K562 (cell line): ENCODE measurements around the gene JPH2. TPM values are rescaled to one million over a fixed set of nuclear protein-coding genes. Genes with fewer than 3 reads are reported as not detected.

ENCODE experiments used
- ASH1L ChIP-seq: fragments of 450-650 bp; IDR thresholded peaks from 2 replicates; pipeline ENCODE4 v1.6.1; 2018; ENCODE audit warnings: borderline replicate concordance, mild to moderate bottlenecking, low read depth; ENCODE audit not compliant: partially characterized antibody
- CBX2 ChIP-seq: fragments of 200-600 bp; sonication (generic); IDR thresholded peaks from one replicate; pipeline ENCODE4 v1.6.1; 2012; ENCODE audit warnings: mild to moderate bottlenecking, low read length, inconsistent platforms; ENCODE audit not compliant: insufficient read depth, poor library complexity, severe bottlenecking
- CBX3 ChIP-seq, 2 experiments: IDR thresholded peaks; 1 replicate in 1 of 2; 2 replicates in 1 of 2; pipeline ENCODE4 v1.6.1; 2012; ENCODE audit warnings: inconsistent platforms in 2 of 2, low read length in 2 of 2, borderline replicate concordance in 1 of 2, control low read depth in 1 of 2
- DPF2 ChIP-seq: fragments of 450-650 bp; IDR thresholded peaks from 2 replicates; pipeline ENCODE4 v1.6.1; 2016
- ELF2 ChIP-seq: fragments of 250-450 bp; sonication (Bioruptor Pico); IDR thresholded peaks from 2 replicates; pipeline ENCODE4 v1.5.0; 2021; ENCODE audit warnings: mild to moderate bottlenecking
- ELF4 ChIP-seq: fragments of 450-650 bp; formaldehyde crosslinking; IDR thresholded peaks from 2 replicates; pipeline ENCODE4 v1.4.0; 2022; ENCODE audit warnings: missing genetic modification characterization
- GABPB2 ChIP-seq: fragments of 250-450 bp; sonication (Bioruptor Pico); conservative IDR thresholded peaks from 2 replicates; pipeline ENCODE4 v1.5.1; 2021; ENCODE audit warnings: mild to moderate bottlenecking
- HDAC8 ChIP-seq: fragments of 450-650 bp; IDR thresholded peaks from 2 replicates; pipeline ENCODE4 v1.6.1; 2016; ENCODE audit warnings: mild to moderate bottlenecking, missing genetic modification characterization, moderate library complexity, missing compliant biosample characterization
- KDM4B ChIP-seq, 2 experiments: fragments of 450-650 bp in 1 of 2; sonication (generic) in 1 of 2; IDR thresholded peaks; 2 replicates each; pipeline ENCODE4 v1.6.1; 2016 to 2017; ENCODE audit warnings: borderline replicate concordance in 2 of 2, antibody characterized with exemption in 1 of 2, low read depth in 1 of 2, mild to moderate bottlenecking in 1 of 2
- KHSRP ChIP-seq: fragments of 450-650 bp; IDR thresholded peaks from 2 replicates; pipeline ENCODE4 v1.6.1; 2017
- NFE2 ChIP-seq: IDR thresholded peaks from 2 replicates; pipeline ENCODE4 v1.6.1; 2014; ENCODE audit warnings: antibody characterized with exemption, low read depth
- NFXL1 ChIP-seq: fragments of 450-650 bp; formaldehyde crosslinking; IDR thresholded peaks from 2 replicates; pipeline ENCODE4 v1.4.0; 2021; ENCODE audit warnings: mild to moderate bottlenecking
- NUFIP1 ChIP-seq: fragments of 450-650 bp; IDR thresholded peaks from 2 replicates; pipeline ENCODE4 v1.6.1; 2018; ENCODE audit not compliant: partially characterized antibody
- RNF219 ChIP-seq: fragments of 250-450 bp; sonication (Bioruptor Pico); IDR thresholded peaks from 2 replicates; pipeline ENCODE4 v1.5.0; 2022; ENCODE audit warnings: mild to moderate bottlenecking
- SMARCA4 ChIP-seq: fragments of 450-650 bp; IDR thresholded peaks from 2 replicates; pipeline ENCODE4 v1.6.1; 2016
- SRSF9 ChIP-seq: fragments of 200-400 bp; formaldehyde crosslinking; IDR thresholded peaks from 2 replicates; pipeline ENCODE4 v1.6.1; 2017; ENCODE audit warnings: low read depth, low read length, borderline replicate concordance
- TAF9B ChIP-seq: fragments of 450-650 bp; IDR thresholded peaks from 2 replicates; pipeline ENCODE4 v1.6.1; 2018; ENCODE audit warnings: mild to moderate bottlenecking; ENCODE audit not compliant: partially characterized antibody
- TOE1 ChIP-seq, 2 experiments: fragments of 450-650 bp in 1 of 2; sonication (generic) in 1 of 2; formaldehyde crosslinking in 1 of 2; IDR thresholded peaks; 2 replicates each; pipeline versions ENCODE4 v1.7.1 to v1.8.0; 2016 to 2022; ENCODE audit warnings: borderline replicate concordance in 2 of 2, mild to moderate bottlenecking in 2 of 2, antibody characterized with exemption in 1 of 2, inconsistent platforms in 1 of 2, low read depth in 1 of 2, missing genetic modification reagents in 1 of 2, moderate library complexity in 1 of 2
- ZC3H4 ChIP-seq: sonication (generic); formaldehyde crosslinking; IDR thresholded peaks from 2 replicates; pipeline ENCODE4 v1.9.0; 2021; ENCODE audit warnings: missing genetic modification reagents, borderline replicate concordance
- ZNF146 ChIP-seq: IDR thresholded peaks from one replicate; pipeline ENCODE4 v1.6.1; 2018; ENCODE audit warnings: missing compliant biosample characterization; ENCODE audit not compliant: unreplicated experiment
- ZNF239 ChIP-seq: fragments of 250-450 bp; sonication (Bioruptor Pico); IDR thresholded peaks from 2 replicates; pipeline ENCODE4 v1.4.0; 2020; ENCODE audit warnings: mild to moderate bottlenecking
- ZNF274 ChIP-seq: IDR thresholded peaks from 2 replicates; pipeline ENCODE4 v1.6.1; 2011; ENCODE audit warnings: low read depth, mild to moderate bottlenecking, low read length, moderate library complexity, borderline replicate concordance
- ZNF316 ChIP-seq: fragments of 450-650 bp; IDR thresholded peaks from 2 replicates; pipeline ENCODE4 v1.6.1; 2016
- ZNF75A ChIP-seq: fragments of 450-650 bp; formaldehyde crosslinking; IDR thresholded peaks from 2 replicates; pipeline ENCODE4 v1.4.0; 2020; ENCODE audit warnings: mild to moderate bottlenecking
- ZNF780A ChIP-seq: fragments of 250-450 bp; sonication (Bioruptor Pico); IDR thresholded peaks from 2 replicates; pipeline ENCODE4 v1.5.0; 2021; ENCODE audit warnings: mild to moderate bottlenecking
- ZNF830 ChIP-seq: fragments of 250-450 bp; sonication (Bioruptor Pico); IDR thresholded peaks from 2 replicates; pipeline ENCODE4 v1.5.0; 2021; ENCODE audit warnings: mild to moderate bottlenecking
- polyA plus RNA-seq, 8 experiments: library from polyadenylated mRNA; depleted of rRNA in 4 of 8; stranded (reverse) in 5 of 8; unstranded in 3 of 8; fragments of >200 nt; fragmentation: Nextera tagmentation in 2 of 8; fragmentation: Illumina TruSeq in 1 of 8; extraction: Ambion mirVana in 2 of 8; extraction: Trizol in 1 of 8; gene quantifications; 2 replicates each; pipeline versions ENCODE4 v1.2.1 to v1.2.3, GENCODE V29; 2011 to 2014; ENCODE audit warnings: inconsistent platforms in 1 of 8, missing spikeins in 1 of 8
- total RNA-seq, 7 experiments: library from RNA; depleted of rRNA in 6 of 7; stranded (reverse); fragments of >200 nt in 6 of 7; fragmentation: Illumina TruSeq in 2 of 7; extraction: Trizol in 2 of 7; gene quantifications; 2 replicates each; pipeline versions ENCODE4 v1.2.1 to v1.2.3, GENCODE V29; 2011 to 2021; ENCODE audit warnings: low replicate concordance in 1 of 7
- TF ChIP-seq, protein P1 (sequence below), 2 experiments: fragments of 450-650 bp; IDR thresholded peaks; 2 replicates each; pipeline ENCODE4 v1.6.1; 2016

JPH2 gene
- total and polyA plus RNA-seq, 9 of the 15 experiments (the other 6 are each of a cell fraction or from before 2014, with no cell fraction given), result not detected

DNA sequence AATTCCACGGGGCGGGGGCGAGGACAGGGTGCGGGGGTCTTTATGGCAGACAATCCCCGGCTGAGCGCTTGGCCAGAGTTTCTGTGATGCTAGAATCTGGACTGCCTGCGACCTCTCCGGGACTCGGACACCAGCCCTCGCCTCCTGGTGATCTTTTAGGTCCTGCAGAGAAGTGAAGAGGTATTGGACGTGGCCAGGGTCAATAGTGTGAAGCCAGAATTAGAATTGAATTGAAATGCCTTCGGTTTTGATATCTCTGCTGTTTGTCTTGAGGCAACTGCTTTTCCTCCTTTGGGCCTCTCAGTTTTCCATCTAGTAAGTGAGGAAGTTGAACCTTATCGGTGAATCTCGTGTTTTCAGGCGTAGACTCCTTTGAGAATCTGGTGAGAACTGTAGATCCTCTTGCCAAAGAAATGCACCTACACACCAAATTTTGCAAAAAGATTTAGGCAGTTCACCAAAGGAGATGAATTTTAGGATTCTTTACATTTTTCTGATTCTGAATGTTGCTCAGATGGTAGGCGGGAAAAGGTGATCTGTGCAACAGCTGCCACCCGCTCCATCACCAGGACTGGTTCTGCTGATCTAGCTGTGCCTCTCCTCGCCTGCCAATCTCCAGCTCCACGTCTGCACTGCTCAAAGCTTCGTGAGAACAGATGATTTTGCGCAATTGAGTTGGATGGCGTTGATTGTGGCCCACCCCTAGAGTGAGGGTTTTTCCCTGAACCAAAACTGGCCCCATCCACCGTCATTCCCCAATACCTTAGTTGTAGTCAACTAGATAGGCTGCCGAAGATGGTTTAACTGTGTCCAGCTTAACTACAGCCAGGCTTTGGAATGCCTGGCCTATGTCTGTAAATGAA is 24.4 kb upstream of the JPH2 start (continued):
- TF ChIP-seq TOE1 (IDR thresholded peaks at IDR 0.05; ENCODE audit: borderline replicate concordance) (peak; percentile 40; the same call in 1 of the 2 replicates), TOE1 (CRISPR knock-in tag; IDR thresholded peaks at IDR 0.05; ENCODE audit: borderline replicate concordance, low read depth) (0 out of 2 replicates have a peak, but pooled peaks have one; percentile 65), ZNF274 (no peak), KHSRP (no peak), KDM4B (IDR thresholded peaks at IDR 0.05; ENCODE audit: borderline replicate concordance in 2 of 2, low read depth in 1 of 2) (no peak), ASH1L (no peak), NFE2 (no peak), ZNF780A (CRISPR knock-in tag) (no peak), SMARCA4 (peak; percentile 54; the same call in 1 of the 2 replicates), ZNF830 (no peak), ELF4 (CRISPR knock-in tag) (no peak), CBX2 (no peak), RNF219 (CRISPR knock-in tag) (no peak), DPF2 (peak; percentile 36; the same call in 1 of the 2 replicates), TAF9B (peak; percentile 29), HDAC8 (tag) (no peak), NUFIP1 (no peak), NFXL1 (CRISPR knock-in tag) (no peak), ZNF316 (no peak), CBX3 (IDR thresholded peaks at IDR 0.05; ENCODE audit: borderline replicate concordance in 1 of 2, low read length in 2 of 2) (no peak), GABPB2 (CRISPR knock-in tag) (no peak), ZNF75A (no peak), ELF2 (CRISPR knock-in tag) (no peak), ZC3H4 (CRISPR knock-in tag) (no peak), SRSF9 (no peak), ZNF146 (CRISPR knock-in tag) (no peak), ZNF239 (CRISPR knock-in tag) (no peak)
- TF ChIP-seq, protein P1, sequence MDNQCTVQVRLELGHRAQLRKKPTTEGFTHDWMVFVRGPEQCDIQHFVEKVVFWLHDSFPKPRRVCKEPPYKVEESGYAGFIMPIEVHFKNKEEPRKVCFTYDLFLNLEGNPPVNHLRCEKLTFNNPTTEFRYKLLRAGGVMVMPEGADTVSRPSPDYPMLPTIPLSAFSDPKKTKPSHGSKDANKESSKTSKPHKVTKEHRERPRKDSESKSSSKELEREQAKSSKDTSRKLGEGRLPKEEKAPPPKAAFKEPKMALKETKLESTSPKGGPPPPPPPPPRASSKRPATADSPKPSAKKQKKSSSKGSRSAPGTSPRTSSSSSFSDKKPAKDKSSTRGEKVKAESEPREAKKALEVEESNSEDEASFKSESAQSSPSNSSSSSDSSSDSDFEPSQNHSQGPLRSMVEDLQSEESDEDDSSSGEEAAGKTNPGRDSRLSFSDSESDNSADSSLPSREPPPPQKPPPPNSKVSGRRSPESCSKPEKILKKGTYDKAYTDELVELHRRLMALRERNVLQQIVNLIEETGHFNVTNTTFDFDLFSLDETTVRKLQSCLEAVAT (IDR thresholded peaks at IDR 0.05), result no peak
